A673 (cell line): ENCODE results near the gene VAV2. TPM values are rescaled to one million over a fixed set of nuclear protein-coding genes. Genes with fewer than 3 reads are reported as not detected.

ENCODE experiments used
- BruUV-seq: library from RNA; stranded (reverse); fragments of 400-500 nt; replicated peaks from 2 replicates; lab custom pipeline; 2021; lab: Mats Ljungman, UMichigan
- CTCF ChIA-PET: fragments of 300-600 bp; sonication (Branson Sonifier 250); formaldehyde crosslinking; loops from one replicate; lab custom pipeline; 2022; ENCODE audit warnings: antibody characterized with exemption; lab: Charles Lee
- POLR2A ChIA-PET: fragments of 300-600 bp; sonication (Branson Sonifier 250); formaldehyde crosslinking; loops from one replicate; lab custom pipeline; 2022; ENCODE audit warnings: antibody characterized with exemption; ENCODE audit not compliant: low non-redundant PET; lab: Charles Lee
- DNase-seq: peaks from one replicate; pipeline ENCODE4 v3.0.0-alpha.2; 2015; ENCODE audit warnings: low spot score
- H3K27ac ChIP-seq: fragments of 200-600 bp; sonication (generic); 2 replicates; pipeline ENCODE4 v1.5.1; 2016; ENCODE audit warnings: mixed run types, low read depth, mild to moderate bottlenecking, mixed read lengths, antibody characterized with exemption, low read length; ENCODE audit not compliant: poor library complexity, severe bottlenecking
- H3K27me3 ChIP-seq: fragments of 200-600 bp; sonication (generic); replicated peaks from 2 replicates; pipeline ENCODE4 v1.6.1; 2017; ENCODE audit warnings: mixed run types, low read depth, mild to moderate bottlenecking, mixed read lengths, antibody characterized with exemption, low read length; ENCODE audit not compliant: insufficient read depth, poor library complexity
- H3K36me3 ChIP-seq: fragments of 200-600 bp; sonication (generic); 2 replicates; pipeline ENCODE4 v1.6.1; 2016; ENCODE audit warnings: mixed run types, mild to moderate bottlenecking, mixed read lengths, antibody characterized with exemption, low read length; ENCODE audit not compliant: insufficient read depth, poor library complexity, severe bottlenecking
- H3K4me1 ChIP-seq: fragments of 200-600 bp; sonication (generic); 2 replicates; pipeline ENCODE4 v1.6.1; 2017; ENCODE audit warnings: mixed run types, mild to moderate bottlenecking, mixed read lengths, antibody characterized with exemption, low read length; ENCODE audit not compliant: insufficient read depth, poor library complexity, severe bottlenecking
- H3K4me3 ChIP-seq: fragments of 200-600 bp; sonication (generic); 2 replicates; pipeline ENCODE4 v1.5.1; 2016; ENCODE audit warnings: low read depth, mixed run types, mild to moderate bottlenecking, mixed read lengths, low read length; ENCODE audit not compliant: poor library complexity, severe bottlenecking
- H3K9me3 ChIP-seq: fragments of 200-600 bp; sonication (generic); 2 replicates; pipeline ENCODE4 v1.6.1; 2016; ENCODE audit warnings: mixed run types, low read depth, mild to moderate bottlenecking, mixed read lengths, antibody characterized with exemption, low read length; ENCODE audit not compliant: poor library complexity, severe bottlenecking
- EZH2 ChIP-seq: fragments of 200-600 bp; sonication (generic); IDR thresholded peaks from 2 replicates; pipeline ENCODE4 v1.6.1; 2017; ENCODE audit warnings: borderline replicate concordance, low read depth, mild to moderate bottlenecking, mixed read lengths, antibody characterized with exemption, low read length; ENCODE audit not compliant: poor library complexity, severe bottlenecking
- intact Hi-C: fragments of 100-400 bp; cut with micrococcal nuclease; formaldehyde crosslinking; loops from one replicate; pipeline ENCODE4 v1.10.0; 2022; ENCODE audit not compliant: unreplicated experiment
- total RNA-seq: library from RNA; stranded (reverse); gene quantifications from 2 replicates; pipeline ENCODE4 v1.2.3, GENCODE V29; 2021
- TF ChIP-seq, protein P1 (sequence below): fragments of 300-800, 200-600 bp; sonication (generic); conservative IDR thresholded peaks from 2 replicates; pipeline ENCODE4 v1.5.1; 2017; ENCODE audit warnings: low read depth, mild to moderate bottlenecking, antibody characterized with exemption, low read length, moderate library complexity, mixed read lengths

The VAV2 gene
- total RNA-seq, 1 experiment from 2014 or later: 16.4 TPM

DNA sequence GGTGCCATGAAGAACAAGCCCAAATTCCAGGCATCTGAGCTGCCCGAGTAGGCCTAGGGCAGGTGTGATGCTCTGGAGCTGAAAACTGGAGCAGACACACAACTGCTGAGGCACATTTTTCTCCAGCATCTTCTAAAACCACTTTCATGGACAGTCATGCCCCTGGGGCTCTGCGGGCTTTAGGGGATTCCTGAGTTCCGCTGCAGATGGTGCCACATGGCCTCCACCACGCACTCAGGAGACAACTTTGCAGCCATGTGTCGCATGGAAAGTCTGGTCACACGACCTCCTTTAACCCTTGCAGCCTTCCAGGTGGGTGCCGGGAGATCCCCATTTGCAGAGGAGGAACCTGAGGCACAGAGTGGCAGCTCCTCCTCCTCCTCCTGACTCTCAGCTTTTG is 141.2 kb downstream of the VAV2 start:
- TF ChIP-seq EZH2: no peak
- TF ChIP-seq, protein P1, sequence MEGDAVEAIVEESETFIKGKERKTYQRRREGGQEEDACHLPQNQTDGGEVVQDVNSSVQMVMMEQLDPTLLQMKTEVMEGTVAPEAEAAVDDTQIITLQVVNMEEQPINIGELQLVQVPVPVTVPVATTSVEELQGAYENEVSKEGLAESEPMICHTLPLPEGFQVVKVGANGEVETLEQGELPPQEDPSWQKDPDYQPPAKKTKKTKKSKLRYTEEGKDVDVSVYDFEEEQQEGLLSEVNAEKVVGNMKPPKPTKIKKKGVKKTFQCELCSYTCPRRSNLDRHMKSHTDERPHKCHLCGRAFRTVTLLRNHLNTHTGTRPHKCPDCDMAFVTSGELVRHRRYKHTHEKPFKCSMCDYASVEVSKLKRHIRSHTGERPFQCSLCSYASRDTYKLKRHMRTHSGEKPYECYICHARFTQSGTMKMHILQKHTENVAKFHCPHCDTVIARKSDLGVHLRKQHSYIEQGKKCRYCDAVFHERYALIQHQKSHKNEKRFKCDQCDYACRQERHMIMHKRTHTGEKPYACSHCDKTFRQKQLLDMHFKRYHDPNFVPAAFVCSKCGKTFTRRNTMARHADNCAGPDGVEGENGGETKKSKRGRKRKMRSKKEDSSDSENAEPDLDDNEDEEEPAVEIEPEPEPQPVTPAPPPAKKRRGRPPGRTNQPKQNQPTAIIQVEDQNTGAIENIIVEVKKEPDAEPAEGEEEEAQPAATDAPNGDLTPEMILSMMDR: no peak
- Histone ChIP-seq H3K4me1 (no peaks in the 10 kb centered on the region), H3K36me3 (no peaks in the 10 kb centered on the region), H3K9me3 (no peaks in the 10 kb centered on the region), H3K27me3 (no peaks in the 10 kb centered on the region), H3K27ac (no peak overlapping the region), H3K4me3 (no peak overlapping the region)
- intact Hi-C loops: no loop called here
- no TSS peak for BruUV-seq
- CTCF ChIA-PET: no interaction called here
- POLR2A ChIA-PET: no interaction called here
- no peak for DNase-seq

DNA sequence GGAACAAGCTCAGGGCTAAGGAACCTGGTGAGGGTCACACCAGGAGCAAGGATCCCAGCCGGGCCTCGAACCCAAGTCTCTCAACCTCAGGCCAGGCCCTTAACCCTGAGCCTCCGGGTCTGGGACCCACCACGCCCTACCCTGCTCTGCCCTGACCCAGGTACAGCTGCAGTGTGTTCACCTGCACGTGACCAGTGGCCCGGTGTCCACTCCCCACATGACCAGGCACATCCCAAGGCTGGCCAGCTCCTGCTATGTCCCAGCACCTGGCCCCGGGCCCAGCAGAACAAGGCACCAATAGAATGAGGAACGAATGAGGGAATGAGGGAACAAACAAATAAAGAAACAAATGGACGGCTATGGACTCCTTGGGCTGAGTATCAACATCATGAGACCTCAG is 142.0 kb downstream of the VAV2 start:
- no peak for DNase-seq
- no peak overlapping the region for H3K27ac ChIP-seq
- TF ChIP-seq, protein P1: no peak
- no peak for TF ChIP-seq EZH2
- intact Hi-C loops: no loop called here
- H3K4me1 ChIP-seq: no peaks in the 10 kb centered on the region
- H3K9me3 ChIP-seq: no peaks in the 10 kb centered on the region
- POLR2A ChIA-PET: no interaction called here
- H3K36me3 ChIP-seq: no peaks in the 10 kb centered on the region
- CTCF ChIA-PET: no interaction called here
- no peak overlapping the region for H3K4me3 ChIP-seq
- BruUV-seq: no TSS peak
- no peaks in the 10 kb centered on the region for H3K27me3 ChIP-seq

DNA sequence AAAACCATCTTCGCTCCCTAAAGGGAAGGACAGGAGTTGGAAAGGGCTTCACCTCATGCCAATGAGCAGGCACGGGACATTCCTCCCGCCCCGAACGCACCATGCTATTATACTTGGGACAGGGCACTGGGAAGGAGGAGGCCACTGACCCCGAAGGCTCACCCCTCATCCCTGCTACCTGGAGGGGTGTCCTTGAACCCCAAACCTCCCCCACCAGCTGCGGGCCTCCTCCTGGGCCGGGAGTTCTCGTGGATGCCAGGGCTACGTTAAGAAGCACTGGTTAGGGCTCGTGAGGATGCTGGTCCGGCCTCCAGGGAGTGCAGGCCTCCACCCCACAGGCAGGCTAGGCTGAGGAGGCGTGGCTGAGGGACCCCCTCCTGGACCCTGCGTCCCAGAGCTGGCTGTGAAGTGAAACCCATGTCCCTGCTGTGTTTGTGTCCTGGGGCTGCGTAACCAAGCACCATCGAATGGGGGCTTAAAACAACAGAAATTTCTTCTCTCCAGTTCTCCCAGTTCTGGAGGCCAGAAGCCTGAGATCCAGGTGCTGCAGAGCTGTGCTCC is 142.9 kb downstream of the VAV2 start:
- no TSS peak for BruUV-seq
- POLR2A ChIA-PET: no interaction called here
- no peak overlapping the region for H3K4me3 ChIP-seq

More for the DNA sequence above, 142.9 kb downstream of the VAV2 start:
- no peaks in the 10 kb centered on the region for H3K4me1 ChIP-seq
- CTCF ChIA-PET: no interaction called here
- H3K9me3 ChIP-seq: no peaks in the 10 kb centered on the region
- no peaks in the 10 kb centered on the region for H3K27me3 ChIP-seq
- H3K36me3 ChIP-seq: no peaks in the 10 kb centered on the region
- TF ChIP-seq EZH2: no peak
- H3K27ac ChIP-seq: no peak overlapping the region
- no peak for DNase-seq
- intact Hi-C loops: no loop called here
